Medulla oblongata (tissue), 1 donor: ENCODE measurements around the gene MYMX.

ENCODE experiments used
- DNase-seq: peaks from one replicate; pipeline ENCODE4 v3.0.0-alpha.2; 2015; ENCODE audit errors: extremely low spot score

Gene MYMX

DNA sequence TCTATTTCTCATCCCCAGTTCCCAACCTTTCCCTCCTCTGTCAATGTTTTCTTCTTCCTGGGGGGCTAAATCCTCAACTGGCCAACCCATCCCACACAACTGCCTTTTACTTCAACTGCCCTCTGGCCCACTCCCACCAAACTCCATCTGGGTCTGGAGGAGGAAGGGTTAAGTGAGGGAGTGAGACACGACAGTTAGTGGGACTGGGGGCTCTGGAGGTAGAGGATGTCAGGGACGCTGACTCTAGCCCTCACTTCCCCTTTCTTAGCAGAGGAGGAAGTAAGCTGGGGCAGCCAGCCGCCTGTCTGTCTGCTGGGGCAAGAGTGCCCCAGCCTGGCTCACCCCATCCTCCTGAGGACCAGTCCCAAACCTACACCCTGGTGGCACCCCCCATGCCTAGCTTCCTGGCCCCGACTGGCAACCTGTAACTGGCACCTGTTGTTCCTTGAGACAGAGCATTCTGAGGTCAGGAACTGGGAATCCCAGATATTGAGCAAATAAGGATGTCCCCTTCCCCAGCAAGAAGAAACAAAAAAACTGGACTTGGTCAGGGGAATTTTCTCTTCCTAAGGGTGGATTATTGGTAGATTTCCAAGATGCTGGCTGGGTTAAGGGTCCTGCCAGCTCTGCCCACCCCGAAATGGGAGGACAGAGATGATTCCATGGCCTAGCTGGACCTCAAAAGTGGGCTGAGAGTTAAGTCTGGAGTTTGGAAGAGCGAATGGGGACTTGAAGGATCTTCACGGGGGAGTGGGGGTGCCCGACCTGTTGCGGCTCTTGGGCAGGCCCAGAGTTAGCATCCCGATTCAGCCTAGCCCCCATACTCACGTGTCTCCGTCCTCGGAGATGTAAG, 47.7 kb downstream of the MYMX start:
- DNase-seq = peak; percentile 75

GRCh38 chr6:44265007-44265721, 48.4 kb downstream of the MYMX start, which contains the start of gene NFKBIE:
NFKBIE (minus strand) TSS chr6:44265551; CDS start chr6:44265346, 205 bp downstream.
- DNase-seq = peak; percentile 95

DNA sequence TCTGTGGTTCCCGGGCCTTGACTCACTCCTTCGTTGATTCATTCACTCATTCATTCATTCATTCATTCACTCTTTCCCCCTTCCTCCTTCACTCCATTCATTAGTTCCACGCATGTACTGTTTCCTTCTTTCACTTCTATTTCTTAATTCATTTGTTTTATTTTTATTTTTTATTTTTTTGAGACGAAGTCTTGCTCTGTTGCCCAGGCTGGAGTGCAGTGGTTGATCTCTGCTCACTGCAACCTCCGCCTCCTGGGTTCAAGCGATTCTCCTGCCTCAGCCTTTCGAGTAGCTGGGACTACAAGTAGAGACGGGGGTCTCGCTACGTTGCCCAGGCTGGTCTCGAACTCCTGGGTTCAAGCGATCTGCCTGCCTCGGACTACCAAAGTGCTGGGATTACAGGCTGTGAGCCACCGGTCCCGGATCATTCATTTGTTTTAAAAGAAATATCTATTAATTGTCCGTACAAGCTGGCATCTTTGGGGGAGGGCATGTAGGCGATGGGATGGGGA, 49.1 kb downstream of the MYMX start:
- DNase-seq = no peak

DNA sequence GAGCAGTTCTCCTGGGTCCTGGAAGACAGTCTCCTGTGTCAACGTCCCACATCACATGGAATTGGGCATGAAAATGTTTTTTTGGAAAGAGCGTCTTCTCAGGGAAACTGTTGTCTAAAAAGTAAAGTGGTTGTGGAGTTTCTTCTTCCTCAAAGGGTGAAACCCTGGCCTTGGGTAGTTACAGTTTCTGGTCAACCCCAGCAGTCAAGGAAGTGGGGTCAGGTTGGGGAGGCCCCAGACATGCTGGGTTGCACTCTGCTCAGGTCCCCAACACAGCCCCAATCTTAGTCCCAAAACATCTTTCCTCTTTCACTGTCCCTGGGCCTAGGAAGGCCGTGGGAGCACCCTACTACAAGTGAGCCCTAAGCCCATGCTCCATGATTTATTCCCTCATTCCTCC, 49.6 kb downstream of the MYMX start:
- no peak for DNase-seq

- DNase-seq = no peak
Measured at GRCh38 chr6:44267252-44267651, 50.5 kb downstream of the MYMX start.
